Left ventricle myocardium inferior (tissue), 1 donor: Measurements from ENCODE around the gene XPO6. TPM values are rescaled to one million over a fixed set of nuclear protein-coding genes. Genes with fewer than 3 reads are reported as not detected.
A peak's percentile ranks its signal among the peaks of the same experiment; 100 is the strongest.

ENCODE experiments used
- DNase-seq: peaks from one replicate; pipeline ENCODE4 v3.0.0-alpha.2; 2020
- H3K27ac ChIP-seq: fragments of 200-600 bp; replicated peaks from 2 replicates; pipeline ENCODE4 v1.8.0; 2021
- H3K27me3 ChIP-seq: fragments of 200-600 bp; 2 replicates; pipeline ENCODE4 v1.8.0; 2021; ENCODE audit warnings: low read depth
- H3K36me3 ChIP-seq: fragments of 200-600 bp; 2 replicates; pipeline ENCODE4 v1.8.0; 2021
- H3K4me1 ChIP-seq: fragments of 200-600 bp; 2 replicates; pipeline ENCODE4 v1.8.0; 2021
- H3K4me3 ChIP-seq: fragments of 200-600 bp; 2 replicates; pipeline ENCODE4 v1.8.0; 2021; ENCODE audit warnings: mild to moderate bottlenecking, moderate library complexity
- H3K9me3 ChIP-seq: fragments of 200-600 bp; replicated peaks from 2 replicates; pipeline ENCODE4 v1.8.0; 2021
- CTCF ChIP-seq: fragments of 200-600 bp; IDR thresholded peaks from 2 replicates; pipeline ENCODE4 v1.8.0; 2021; ENCODE audit warnings: antibody characterized with exemption, mild to moderate bottlenecking, borderline replicate concordance
- intact Hi-C: fragments of 100-400 bp; cut with micrococcal nuclease; formaldehyde crosslinking; loops from one replicate; pipeline ENCODE4 v1.11.0; 2022
- total RNA-seq: library from RNA; stranded (reverse); fragmentation: NEBNext Ultra II Directional; extraction: Animal tissue kit (Norgen Biotek cat#: 25700); gene quantifications from one replicate; pipeline ENCODE4 v1.2.1, GENCODE V29; 2021
- donor health status: DM: no; HTN: yes; CAD: no; lungs with severe emphysema.

The XPO6 gene
- total RNA-seq, 1 donor from 2014 or later, result 26.4 TPM

DNA sequence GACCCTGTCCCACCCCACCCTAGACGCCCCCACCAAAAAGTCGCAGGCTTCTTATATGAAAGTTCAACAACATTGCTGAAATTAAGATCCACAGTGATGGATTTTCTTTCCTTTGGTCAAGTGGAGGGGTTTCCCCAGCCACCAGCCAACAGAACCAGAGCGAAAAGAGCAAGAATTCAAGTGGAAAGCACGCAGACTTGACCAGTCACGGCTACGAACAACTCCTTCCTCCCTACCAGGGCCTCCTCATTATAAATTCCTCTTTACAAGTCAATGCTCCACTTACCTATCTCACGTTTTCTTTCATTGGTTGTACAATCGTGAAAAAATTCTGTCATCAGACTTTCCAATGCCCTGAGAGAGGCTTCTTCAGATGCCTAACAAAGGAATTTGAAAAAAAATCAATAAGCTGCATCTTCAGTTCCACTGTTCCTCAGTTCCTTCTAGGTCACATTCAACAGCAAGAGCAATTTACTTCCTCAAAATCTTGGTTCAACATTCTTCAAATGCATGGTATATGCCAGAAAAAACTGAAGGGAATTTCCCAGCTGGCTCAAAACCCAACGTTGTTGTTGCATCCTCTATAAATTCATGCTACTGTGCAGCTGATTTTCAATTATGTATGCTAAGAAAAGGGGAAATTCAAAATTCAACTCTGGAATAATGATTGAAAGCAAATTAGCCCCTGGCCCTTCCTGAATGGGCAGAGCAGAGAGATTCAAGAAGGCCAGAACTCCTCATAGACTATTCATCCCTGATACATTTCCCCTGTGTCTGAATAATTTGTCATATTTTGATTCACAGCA, 30.9 kb downstream of the XPO6 start:
- H3K4me3 ChIP-seq, result no peak overlapping the region
- H3K9me3 ChIP-seq, result peaks cover 5% of the 10 kb centered on the region
- H3K27me3 ChIP-seq, result no peaks in the 10 kb centered on the region
- peak overlapping the region; percentile 66 for H3K27ac ChIP-seq
- intact Hi-C loops, result no loop called here
- DNase-seq, result no peak
- no peak for TF ChIP-seq CTCF
- peaks cover 12% of the 10 kb centered on the region for H3K36me3 ChIP-seq
- peaks cover 46% of the 10 kb centered on the region for H3K4me1 ChIP-seq

- no peak for TF ChIP-seq CTCF
- H3K4me1 ChIP-seq, result peaks cover 43% of the 10 kb centered on the region
These were observed 32.4 kb downstream of the XPO6 start for GRCh38 chr16:28179354-28179753.

DNA sequence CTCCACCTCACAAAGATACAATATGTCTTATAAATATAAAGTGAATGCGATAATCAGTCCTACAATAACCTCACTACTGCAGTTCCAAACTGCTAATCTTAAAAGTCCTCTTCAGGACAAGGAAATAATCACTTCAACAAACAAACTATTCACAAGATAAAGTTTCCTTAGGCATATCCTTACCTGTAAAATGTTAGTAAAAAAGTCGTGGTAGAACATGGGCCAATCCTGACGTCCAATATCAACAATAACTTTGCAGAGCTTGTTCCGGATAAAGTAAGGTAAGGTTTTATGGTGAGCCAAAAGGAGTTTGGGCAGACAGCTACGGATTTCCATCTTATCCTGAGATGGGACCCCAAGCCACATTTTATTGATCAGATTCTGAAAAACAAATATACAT, 36.0 kb downstream of the XPO6 start:
- no peak overlapping the region for H3K4me3 ChIP-seq
- H3K27ac ChIP-seq, result no peak overlapping the region
- H3K4me1 ChIP-seq, result peaks cover 7% of the 10 kb centered on the region
- peaks cover 37% of the 10 kb centered on the region for H3K36me3 ChIP-seq
- no peaks in the 10 kb centered on the region for H3K9me3 ChIP-seq
- no peak for TF ChIP-seq CTCF
- H3K27me3 ChIP-seq, result no peaks in the 10 kb centered on the region
- no peak for DNase-seq
- intact Hi-C loops, result no loop called here

More at GRCh38 chr16:28179354-28179753, 32.4 kb downstream of the XPO6 start:
- H3K36me3 ChIP-seq, result peaks cover 21% of the 10 kb centered on the region
- DNase-seq, result no peak
- intact Hi-C loops, result no loop called here
- no peaks in the 10 kb centered on the region for H3K27me3 ChIP-seq
- H3K9me3 ChIP-seq, result no peaks in the 10 kb centered on the region
- no peak overlapping the region for H3K4me3 ChIP-seq
- H3K27ac ChIP-seq, result no peak overlapping the region

GRCh38 chr16:28172336-28172735, 39.4 kb downstream of the XPO6 start:
- DNase-seq, result no peak
- Histone ChIP-seq H3K27ac (no peak overlapping the region), H3K4me1 (no peaks in the 10 kb centered on the region), H3K4me3 (no peak overlapping the region), H3K9me3 (no peaks in the 10 kb centered on the region), H3K36me3 (peaks cover 54% of the 10 kb centered on the region), H3K27me3 (no peaks in the 10 kb centered on the region)
- intact Hi-C loops, result no loop called here
- no peak for TF ChIP-seq CTCF

DNA sequence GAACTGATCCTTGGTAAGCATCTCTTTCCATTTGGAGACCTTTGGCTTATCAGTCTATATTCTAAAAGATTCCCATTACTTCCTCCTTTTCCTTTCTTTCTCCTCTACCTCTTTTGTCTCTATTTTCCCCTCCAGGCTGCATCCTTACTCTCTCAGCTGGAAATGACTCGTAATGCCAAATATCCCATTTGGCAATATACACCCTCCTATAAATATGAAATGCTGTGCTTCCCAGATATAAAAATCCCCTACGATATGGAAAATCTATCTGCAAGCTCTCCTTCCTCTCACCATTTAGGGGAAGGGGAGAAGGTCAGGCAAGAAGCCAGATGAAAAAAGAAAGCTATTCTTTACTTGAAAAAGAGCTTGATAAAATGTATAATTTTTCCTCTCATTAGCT, 39.9 kb downstream of the XPO6 start:
- no peak for TF ChIP-seq CTCF
- no peak for DNase-seq
- intact Hi-C loops, result no loop called here
- H3K9me3 ChIP-seq, result no peaks in the 10 kb centered on the region
- no peaks in the 10 kb centered on the region for H3K4me1 ChIP-seq
- H3K36me3 ChIP-seq, result peaks cover 57% of the 10 kb centered on the region
- no peak overlapping the region for H3K4me3 ChIP-seq
- no peaks in the 10 kb centered on the region for H3K27me3 ChIP-seq
- H3K27ac ChIP-seq, result no peak overlapping the region
